ENCODE data around the gene HSF5.

- TF ChIP-seq CTCF (IDR thresholded peaks at IDR 0.05) (no peak), EZH2 (IDR thresholded peaks at IDR 0.05) (no peak), EZH2phosphoT487 (IDR thresholded peaks at IDR 0.05) (no peak)
Measured at GRCh38 chr17:58402047-58402446, 86.2 kb downstream of the HSF5 start.

All from neural progenitor cell (in vitro differentiated cells).